Measurements from ENCODE around the gene S1PR5.

- TF ChIP-seq, protein P1, sequence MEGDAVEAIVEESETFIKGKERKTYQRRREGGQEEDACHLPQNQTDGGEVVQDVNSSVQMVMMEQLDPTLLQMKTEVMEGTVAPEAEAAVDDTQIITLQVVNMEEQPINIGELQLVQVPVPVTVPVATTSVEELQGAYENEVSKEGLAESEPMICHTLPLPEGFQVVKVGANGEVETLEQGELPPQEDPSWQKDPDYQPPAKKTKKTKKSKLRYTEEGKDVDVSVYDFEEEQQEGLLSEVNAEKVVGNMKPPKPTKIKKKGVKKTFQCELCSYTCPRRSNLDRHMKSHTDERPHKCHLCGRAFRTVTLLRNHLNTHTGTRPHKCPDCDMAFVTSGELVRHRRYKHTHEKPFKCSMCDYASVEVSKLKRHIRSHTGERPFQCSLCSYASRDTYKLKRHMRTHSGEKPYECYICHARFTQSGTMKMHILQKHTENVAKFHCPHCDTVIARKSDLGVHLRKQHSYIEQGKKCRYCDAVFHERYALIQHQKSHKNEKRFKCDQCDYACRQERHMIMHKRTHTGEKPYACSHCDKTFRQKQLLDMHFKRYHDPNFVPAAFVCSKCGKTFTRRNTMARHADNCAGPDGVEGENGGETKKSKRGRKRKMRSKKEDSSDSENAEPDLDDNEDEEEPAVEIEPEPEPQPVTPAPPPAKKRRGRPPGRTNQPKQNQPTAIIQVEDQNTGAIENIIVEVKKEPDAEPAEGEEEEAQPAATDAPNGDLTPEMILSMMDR (IDR thresholded peaks at IDR 0.05), result no peak
- no peak for TF ChIP-seq POLR2A (IDR thresholded peaks at IDR 0.05)
Observed at GRCh38 chr19:10535613-10536012, 18.4 kb upstream of the S1PR5 start.

Measured in lower leg skin (tissue), 3 donors.